Fibroblast of skin of scalp (primary cell): ENCODE data around the gene THBS4.

Experiments
- DNase-seq: peaks from one replicate; pipeline ENCODE4 v3.0.0-alpha.2; 2013

Gene THBS4

DNA sequence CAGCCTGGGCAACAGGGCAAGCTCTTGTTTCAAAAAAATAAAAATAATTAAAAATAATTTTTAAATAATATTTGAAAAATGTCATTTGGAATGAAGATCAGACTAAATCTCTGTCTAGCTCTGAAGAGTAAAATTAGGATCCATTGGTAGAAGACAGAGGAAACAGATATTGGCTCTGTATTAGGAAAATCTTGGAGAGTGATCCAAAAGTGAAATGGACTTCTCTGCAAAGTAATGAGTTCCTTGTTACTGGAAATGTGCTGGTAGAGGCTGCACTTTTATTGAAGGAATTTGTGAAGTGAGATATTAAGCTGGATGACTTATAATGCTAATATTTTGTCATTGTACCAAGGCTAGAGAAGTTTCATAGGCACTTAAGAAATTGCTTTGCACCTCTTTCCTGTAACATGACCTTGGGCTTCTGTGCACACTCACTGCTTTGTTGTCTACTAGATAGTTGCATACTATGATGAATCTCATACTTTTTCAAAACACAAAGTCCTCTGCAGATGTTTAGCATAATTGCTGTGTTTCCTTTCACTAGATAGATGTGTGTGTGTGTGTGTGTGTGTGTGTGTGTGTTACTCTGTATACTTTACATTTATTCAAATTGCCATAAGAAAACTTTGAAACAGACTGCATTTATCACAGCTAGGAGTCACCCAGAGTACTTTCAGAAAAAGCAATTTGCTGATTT is 13.1 kb downstream of the THBS4 start:
- DNase-seq = no peak

DNA sequence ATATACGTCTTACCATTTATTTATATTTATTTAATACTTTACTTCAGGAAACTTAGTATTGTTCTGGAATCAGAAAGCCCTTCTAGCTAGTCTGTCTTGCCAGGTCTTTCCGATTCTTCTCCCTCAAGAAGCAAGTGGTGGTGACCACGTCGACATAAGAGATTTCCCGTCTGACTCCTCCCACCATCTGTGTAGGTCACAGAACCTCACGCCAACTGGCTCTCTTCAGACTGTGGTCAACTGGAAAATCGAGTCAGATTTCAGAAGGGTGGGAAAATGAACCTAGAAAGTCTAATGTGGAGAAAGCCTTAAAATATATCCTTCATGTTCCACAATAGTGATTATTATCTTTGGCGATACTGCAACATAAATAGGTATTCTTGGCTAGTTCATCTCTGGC is 17.3 kb downstream of the THBS4 start:
- no peak for DNase-seq

DNA sequence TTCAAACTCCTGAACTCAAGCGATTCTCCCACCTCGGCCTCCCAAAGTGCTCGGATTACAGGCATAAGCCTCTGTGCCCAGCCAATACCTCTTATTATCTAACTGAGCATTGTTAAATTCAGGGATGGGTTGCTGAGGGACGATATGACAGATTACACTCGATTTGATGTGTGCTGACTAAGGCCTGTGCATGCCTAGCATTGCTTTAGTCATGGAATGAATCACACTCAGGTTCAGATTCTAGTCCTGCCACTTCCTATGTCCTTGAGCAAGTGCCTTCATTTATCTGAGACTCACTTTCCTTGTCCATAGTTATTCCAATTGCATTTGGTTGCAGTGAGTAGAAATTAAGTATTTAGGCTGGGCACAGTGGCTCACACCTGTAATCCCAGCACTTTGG is 19.5 kb downstream of the THBS4 start:
- peak; percentile 23 for DNase-seq

DNA sequence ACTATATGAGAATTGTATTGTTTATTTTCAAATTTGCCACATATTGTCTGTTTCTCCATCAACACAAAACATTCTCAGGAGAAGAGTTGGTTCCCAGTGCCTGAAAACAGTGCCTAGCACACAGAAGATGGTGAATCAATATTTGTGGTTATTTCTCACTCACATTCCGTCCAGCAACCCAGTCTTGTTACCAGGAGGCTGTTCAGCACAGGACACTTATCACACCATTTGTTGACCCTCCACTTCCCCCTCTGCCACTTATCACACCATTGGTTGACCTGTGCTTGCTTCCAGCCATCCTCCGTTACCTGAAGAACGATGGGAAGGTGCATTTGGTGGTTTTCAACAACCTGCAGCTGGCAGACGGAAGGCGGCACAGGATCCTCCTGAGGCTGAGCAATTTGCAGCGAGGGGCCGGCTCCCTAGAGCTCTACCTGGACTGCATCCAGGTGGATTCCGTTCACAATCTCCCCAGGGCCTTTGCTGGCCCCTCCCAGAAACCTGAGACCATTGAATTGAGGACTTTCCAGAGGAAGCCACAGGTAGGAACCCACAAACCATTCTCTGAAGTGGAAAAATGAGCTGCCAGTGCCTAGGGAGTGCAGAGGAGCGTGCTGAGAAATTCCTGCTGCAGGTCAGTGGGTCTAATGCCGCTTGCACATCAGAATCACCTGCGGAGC is 20.5 kb downstream of the THBS4 start:
- DNase-seq = no peak

DNA sequence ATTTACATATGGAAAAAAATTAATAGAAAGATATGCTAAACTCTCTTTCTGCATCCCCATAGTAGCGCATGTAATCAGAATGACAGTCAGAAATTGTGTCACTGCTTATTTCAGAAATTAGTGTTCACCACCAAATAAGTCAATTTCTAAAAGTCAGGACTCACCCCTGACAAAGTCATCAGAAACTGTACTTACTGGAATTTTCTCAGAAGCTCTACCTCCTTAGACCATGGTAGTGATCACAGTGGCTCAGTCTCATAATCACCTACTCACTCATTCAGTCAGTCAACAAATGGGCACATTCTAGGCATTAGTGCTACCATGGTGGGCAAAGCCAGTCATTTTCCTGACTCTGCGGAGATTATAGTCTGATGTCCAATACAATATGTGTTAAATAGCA is 22.0 kb downstream of the THBS4 start:
- no peak for DNase-seq

DNA sequence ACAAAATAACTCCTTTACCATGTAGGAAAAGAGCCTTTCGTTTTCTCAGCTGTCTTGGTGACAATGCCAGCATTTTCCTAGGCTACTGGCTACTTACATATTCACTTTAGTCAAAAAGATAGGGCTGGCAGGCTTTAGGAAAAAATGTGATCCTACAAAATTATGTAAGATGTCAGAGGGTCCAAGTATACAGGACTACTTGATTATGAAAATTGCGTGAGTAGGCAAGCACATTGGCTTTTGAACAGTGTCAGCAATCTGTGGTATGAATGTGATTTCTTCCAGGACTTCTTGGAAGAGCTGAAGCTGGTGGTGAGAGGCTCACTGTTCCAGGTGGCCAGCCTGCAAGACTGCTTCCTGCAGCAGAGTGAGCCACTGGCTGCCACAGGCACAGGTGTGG is 22.8 kb downstream of the THBS4 start:
- no peak for DNase-seq

DNA sequence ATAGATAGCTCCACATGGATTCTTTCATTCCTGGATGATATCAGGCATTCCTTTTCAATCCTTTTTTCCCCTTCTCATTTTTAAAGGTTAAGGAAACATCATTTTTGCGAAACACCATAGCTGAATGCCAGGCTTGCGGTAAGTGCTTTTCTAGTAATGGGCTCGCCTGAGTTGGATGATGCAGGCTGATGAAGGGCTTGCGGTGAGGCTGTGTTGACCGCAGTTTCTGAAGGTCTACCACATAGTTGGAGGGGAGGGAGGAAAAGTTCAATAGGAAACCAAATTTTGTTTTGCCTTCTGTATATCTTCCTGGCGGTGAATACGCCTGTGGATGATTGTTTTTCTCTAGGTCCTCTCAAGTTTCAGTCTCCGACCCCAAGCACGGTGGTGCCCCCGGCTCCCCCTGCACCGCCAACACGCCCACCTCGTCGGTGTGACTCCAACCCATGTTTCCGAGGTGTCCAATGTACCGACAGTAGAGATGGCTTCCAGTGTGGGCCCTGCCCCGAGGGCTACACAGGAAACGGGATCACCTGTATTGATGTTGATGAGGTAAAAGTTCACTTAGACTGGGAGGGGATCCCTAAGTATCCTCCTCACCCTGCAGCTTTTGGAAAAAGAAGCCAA is 24.3 kb downstream of the THBS4 start:
- DNase-seq = no peak

DNA sequence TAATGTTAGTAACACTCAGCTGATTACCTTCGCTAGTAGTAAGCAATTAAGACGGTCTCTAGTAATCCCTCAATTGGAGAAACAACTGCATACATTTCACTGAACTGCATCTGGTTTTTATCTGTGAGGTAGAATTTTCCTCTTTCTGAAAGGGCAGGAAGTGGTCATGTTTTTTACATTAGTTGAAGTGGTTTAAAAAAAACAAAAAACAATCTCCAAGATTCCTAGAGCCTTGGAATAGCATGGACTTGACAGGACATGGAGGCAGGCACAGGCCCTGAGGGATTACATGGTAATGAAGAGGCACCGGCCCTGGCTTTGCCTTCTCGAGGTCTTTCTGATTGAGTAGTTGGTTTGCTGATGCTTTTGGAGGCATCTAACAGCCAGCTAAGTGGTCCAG is 25.8 kb downstream of the THBS4 start:
- peak; percentile 64 for DNase-seq

DNA sequence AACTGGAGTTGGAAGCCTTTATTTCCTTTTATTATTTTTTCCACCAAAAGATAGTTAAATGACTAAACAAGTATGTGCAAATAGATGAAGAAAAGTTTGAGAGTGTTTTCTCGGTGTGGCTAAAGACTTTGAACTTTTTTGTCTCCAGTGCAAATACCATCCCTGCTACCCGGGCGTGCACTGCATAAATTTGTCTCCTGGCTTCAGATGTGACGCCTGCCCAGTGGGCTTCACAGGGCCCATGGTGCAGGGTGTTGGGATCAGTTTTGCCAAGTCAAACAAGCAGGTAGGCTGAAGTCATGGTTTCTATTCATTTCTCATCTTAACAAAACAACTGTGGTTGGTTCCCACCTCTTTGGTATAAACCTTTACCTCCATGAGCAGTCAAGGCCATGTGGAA is 26.4 kb downstream of the THBS4 start:
- DNase-seq = no peak

DNA sequence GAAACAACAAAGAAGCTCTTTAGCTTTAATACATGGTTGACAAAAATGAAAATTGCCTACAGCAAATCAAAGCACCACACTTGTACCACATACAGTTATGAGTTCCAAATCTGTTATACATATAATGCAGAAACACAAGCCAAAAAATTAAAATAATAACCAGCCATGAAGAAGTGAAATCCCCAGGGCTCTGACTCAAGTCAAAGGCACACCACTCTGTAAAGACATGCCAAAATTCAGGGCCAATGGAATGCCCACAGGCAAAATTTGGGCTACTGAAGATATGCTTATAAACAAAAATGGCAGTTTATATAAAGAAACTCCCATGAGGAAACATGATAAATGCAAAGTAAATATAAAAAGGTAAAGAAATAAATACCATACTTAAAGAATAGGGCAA is 29.0 kb downstream of the THBS4 start:
- peak; percentile 84 for DNase-seq

DNA sequence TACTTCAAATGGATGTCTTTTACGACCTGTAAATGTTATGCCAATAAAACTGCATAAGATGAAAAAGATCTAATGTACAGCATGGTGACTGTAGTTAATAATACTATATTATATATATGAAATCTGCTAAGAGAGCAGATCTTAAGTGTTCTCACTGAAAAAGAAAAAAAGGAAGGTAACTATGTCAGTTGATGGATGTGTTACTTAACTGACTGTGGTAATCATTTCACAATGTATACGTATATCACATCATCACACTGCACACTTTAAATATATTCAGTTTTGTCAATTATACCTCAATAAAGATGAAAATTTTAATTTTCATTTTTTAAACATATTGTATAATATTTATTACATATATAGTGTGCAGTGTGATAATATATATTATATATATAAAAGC is 31.9 kb downstream of the THBS4 start:
- no peak for DNase-seq

DNA sequence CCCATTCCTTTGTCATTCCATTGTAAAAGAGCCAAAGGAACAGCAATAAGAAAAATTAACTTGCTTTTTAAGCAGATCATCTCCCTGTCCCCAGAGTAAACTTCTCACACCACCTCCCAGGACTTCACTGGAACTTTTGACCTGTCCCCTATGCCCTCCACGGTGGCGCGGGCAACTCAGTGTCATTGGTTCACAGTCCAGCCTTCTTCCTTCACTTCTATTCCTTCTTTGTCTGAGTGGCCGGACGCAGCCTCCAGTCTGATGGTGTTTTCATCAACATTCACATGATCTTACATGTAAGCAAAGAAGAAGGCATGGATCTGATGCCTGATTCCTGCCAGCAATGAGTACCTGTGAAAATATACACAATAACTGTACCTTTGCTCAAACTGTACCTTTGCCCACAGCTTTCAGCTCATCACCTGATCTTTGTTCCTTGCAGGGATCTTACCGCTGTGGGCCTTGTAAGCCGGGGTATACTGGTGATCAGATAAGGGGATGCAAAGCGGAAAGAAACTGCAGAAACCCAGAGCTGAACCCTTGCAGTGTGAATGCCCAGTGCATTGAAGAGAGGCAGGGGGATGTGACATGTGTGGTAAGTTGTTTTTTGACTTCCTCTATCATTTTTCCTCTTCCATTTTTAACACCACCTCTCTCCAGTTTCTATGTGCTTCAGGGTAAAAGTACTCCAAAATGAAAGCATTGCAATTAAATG is 32.5 kb downstream of the THBS4 start:
- DNase-seq = no peak

DNA sequence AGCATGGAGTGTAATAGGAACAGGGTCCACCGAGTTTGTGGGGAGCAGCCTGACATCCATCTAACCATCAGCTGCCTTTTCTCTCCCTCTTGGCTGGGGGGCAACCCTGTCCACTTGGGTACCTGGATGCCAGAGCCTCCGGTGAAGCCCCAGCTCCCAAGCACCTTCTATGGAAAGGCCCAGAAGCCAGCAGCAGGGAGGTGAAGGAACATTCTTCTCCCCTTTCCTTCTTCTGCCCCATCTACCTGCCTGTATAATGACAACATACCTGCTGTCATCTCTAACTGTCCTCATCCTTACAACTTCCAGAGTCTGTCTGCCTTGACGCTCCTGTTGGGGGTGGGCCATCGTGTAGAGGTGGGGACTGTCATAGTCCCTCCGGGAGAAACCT is 33.1 kb downstream of the THBS4 start:
- no peak for DNase-seq

DNA sequence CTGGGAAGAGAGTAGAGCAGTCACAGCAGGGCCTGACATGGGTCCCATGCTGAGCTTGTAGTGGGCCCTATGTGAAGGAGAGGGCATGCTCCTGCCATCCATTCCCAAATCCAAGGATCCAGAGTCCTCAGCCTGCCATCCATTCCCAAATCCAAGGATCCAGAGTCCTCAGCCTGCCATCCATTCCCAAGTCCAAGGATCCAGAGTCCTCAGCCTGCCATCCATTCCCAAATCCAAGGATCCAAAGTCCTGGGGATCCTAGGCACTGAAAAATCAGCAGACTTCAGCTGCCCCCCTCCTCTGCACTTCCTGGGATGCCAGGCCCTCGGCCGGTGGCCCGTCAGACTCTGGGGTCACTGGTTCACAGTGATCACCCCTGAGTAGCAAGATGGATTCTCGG is 33.6 kb downstream of the THBS4 start:
- DNase-seq = no peak

DNA sequence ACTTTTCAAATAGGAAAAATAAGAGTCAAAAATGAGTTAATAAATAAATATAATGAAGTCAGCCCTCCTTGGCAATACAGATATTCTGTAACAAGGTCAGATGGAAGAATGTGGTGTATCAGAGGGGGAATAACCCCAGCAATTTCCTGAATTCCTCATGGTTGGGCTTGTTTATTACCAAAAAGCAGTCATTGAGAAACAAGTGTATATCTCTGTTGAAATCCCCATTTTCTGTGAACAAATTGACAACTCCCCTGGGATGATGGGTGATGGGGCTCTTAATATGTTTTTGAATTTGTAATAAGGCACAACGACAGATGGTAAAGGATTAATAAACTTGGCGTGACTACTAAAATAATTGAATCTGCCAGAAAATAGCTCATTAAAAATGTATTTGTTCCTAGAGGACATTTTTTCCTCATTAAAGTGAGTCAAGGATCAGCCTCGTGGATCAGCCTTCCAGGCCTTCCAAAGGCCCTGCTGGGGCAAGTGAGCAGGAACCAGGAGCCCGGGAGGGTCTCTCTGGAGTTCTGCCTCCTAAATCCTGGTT is 34.2 kb downstream of the THBS4 start:
- DNase-seq = no peak

DNA sequence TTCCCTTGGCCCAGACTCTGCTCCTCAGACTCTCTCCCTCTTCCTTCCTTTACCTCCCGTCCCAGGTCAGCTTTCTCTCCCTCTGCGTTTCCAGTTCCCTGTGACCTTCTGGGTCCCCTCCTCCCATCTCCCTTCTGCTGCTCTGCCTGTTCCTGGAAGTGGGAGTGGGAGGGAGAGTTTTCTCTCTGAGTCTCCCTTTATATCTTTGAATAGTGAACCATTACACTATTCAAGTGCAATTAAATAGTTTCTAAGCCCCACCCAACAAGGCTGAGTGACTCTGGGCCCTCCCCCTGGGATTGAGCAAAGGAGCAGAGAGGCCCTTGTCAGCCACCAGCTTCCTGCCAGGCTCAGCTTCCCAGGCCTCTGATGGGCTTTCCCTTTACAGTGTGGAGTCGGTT is 34.8 kb downstream of the THBS4 start:
- peak; percentile 34 for DNase-seq

DNA sequence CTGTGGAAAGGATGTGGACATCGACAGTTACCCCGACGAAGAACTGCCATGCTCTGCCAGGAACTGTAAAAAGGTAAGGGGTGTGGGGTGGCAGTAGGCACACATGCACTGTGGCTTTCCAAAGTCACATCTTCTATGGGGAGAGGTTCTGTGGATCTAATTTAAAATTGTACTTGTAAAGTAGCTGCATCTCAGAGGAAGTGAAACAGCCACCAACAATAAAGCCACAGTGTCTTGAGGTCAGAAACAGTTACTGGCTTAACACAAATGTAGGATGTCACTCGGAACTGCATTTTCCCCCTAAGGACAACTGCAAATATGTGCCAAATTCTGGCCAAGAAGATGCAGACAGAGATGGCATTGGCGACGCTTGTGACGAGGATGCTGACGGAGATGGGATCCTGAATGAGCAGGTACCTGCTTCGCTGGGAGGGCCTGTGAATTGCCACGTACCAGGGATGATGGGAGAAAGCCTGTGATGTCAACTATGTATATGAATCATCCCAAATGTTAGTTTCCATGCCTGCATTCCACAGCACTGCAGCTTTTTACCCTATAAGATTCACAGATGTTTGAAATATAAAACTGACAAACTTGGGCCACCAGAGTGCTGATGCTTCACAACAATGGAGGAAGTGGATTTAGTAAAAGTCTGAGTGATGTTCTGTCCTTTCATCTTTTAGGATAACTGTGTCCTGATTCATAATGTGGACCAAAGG is 35.3 kb downstream of the THBS4 start:
- peak; percentile 64 for DNase-seq

DNA sequence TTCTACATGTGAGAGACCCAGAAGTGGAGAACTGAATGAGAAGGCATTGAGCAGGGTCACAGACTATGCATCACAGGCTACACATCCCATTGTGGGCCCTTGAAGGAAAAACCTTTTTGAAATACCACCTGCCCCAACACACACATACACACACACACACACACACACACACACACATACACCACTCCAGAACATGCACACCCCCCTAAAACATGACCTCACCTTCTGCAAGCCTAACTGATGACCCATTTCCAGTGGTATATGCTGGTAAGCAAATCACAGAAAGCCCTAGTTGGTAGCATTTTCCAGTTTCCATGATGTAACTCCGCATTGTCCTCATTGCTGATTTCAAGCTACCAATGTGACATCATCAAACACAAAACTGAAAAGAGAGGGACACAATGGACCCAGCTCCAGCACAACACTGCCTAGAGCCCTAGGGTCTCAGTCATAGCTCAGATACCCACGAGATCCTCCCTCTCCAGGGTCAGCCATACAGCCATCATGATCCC is 36.4 kb downstream of the THBS4 start:
- no peak for DNase-seq

DNA sequence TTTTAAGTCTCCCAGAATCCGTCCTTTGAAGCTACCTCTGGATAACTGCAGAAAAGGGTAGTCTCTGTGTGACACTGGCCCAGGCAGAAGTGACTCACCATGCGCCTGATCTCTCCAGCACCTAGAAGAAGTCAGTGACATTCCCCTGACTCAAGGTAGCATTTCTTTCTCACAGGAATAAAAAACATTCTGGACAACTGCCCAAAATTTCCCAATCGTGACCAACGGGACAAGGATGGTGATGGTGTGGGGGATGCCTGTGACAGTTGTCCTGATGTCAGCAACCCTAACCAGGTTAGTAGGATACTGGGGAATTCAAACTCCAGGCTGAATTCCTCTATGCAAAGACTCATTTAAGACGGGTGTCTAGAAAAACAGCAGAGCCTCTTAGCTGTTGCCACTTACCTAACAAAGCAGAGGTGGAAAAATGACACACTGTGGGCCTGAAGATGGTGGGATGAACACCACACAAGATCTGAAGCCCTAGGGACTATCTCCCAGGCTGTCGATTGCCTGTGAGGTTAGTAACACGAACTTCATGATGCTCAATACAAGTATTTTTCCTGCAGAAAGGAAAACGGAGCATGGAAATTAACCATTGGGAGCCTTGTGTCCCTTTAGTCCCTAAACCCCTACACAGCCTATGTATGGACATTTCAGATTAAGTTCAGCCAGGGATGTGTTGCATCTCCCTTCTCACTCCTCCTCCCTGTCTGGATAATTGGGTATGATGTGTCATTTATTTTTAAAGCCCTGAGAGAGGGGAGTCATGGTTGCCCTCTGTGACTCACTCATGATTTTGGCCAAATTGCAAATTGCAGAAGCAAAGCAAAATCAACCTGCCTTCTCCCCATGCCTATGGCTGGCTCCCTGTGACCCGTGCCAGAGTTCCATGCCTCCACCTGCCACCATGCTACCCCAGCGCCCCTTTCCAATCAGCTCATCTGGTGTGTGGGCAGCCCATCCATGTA is 37.2 kb downstream of the THBS4 start:
- peak; percentile 40 for DNase-seq

DNA sequence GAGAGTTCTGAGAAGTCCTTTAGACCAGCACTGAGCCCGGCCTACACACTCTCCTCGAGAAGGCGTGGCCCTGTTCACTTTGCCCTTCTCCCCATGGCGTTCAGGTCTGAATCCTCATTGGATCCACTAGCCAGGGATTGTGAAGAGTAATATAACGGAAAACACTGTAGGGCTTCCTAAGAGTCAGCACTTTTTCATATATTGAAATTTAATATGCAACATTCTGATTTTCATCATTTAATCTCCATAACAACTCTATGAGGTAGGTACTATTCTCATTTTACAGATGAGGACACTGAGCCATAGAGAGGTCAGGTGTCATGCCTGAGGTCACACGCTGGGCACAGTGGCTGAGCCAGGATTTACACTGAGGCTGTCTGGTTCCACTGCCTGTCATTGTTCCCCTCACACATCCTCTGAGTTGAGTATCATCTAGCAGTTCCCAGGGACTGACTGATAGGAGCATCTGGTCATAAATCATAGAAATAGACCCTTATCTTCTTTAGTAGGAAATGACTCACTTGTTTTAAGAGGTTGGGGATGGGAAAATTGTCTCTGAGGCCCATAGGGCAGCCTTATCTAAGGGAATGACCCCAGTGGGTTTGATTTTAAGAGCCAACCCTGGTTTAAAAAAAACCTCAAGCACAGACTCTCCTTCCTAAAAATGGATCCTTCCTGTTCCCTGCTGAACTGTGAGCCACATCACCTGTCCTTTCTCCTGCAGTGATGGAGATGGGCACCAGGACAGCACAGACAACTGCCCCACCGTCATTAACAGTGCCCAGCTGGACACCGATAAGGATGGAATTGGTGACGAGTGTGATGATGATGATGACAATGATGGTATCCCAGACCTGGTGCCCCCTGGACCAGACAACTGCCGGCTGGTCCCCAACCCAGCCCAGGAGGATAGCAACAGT is 41.2 kb downstream of the THBS4 start:
- peak; percentile 21 for DNase-seq
